K562 (cell line): ENCODE results near the gene RELL1. TPM values are rescaled to one million over a fixed set of nuclear protein-coding genes. Genes with fewer than 3 reads are reported as not detected.

Experiments
- ATAC-seq: fragments of 200-7000 bp; cut with Tn5 transposase; 3 replicates; pipeline ENCODE4 v1.9.1; 2020; ENCODE audit warnings: moderate library complexity
- BruUV-seq: library from RNA; stranded (reverse); fragments of 400-500 nt; replicated peaks from 2 replicates; lab custom pipeline; 2021; lab: Mats Ljungman, UMichigan
- CTCF ChIA-PET: fragments of 300-600 bp; formaldehyde crosslinking; extraction: SDS; loops from one replicate; lab custom pipeline; 2021; ENCODE audit warnings: low intra/inter-chr PET ratio; lab: Yijun Ruan, JAX
- POLR2A ChIA-PET: fragments of 300-600, 350-650 bp; sonication (Branson Sonifier 250); formaldehyde crosslinking; extraction: SDS; loops from one replicate; lab custom pipeline; 2021; ENCODE audit warnings: antibody characterized with exemption, inconsistent platforms; lab: Yijun Ruan, JAX
- DNase-seq, 4 experiments: peaks; one replicate each; pipeline versions ENCODE4 v3.0.0 to v3.0.0-alpha.2; 2011 to 2018; ENCODE audit warnings: low spot score in 3 of 4, mixed read lengths in 3 of 4; ENCODE audit errors: extremely low read depth in 1 of 4
- FAIRE-seq: peaks from 2 replicates; lab custom pipeline; 2011; peaks lifted over from hg19 to GRCh38; lab: Jason Lieb, UNC
- H2AFZ ChIP-seq: 2 replicates; pipeline ENCODE4 v1.6.0; 2011; ENCODE audit warnings: low read depth, low read length, control low read depth, inconsistent platforms
- H3K27ac ChIP-seq: fragments of 200-600 bp; 3 replicates; pipeline ENCODE4 v1.8.0; 2011; ENCODE audit warnings: low read depth, mild to moderate bottlenecking, control low read depth, inconsistent platforms, low read length, moderate library complexity, mixed read lengths; ENCODE audit errors: extremely low read depth
- H3K27me3 ChIP-seq, 2 experiments: fragments of 300-600 bp in 1 of 2; 2 replicates in 1 of 2; 3 replicates in 1 of 2; pipeline versions ENCODE4 v1.6.0 to v1.8.0; 2011; ENCODE audit warnings: inconsistent platforms in 2 of 2, low read length in 2 of 2, mild to moderate bottlenecking in 1 of 2, mixed read lengths in 1 of 2, moderate library complexity in 1 of 2; ENCODE audit not compliant: control insufficient read depth in 2 of 2, insufficient read depth in 2 of 2
- H3K36me3 ChIP-seq: fragments of 300-600 bp; 3 replicates; pipeline ENCODE4 v1.8.0; 2011; ENCODE audit warnings: mild to moderate bottlenecking, low read length, inconsistent platforms; ENCODE audit not compliant: control insufficient read depth, insufficient read depth
- H3K4me1 ChIP-seq, 2 experiments: fragments of 200-600 bp in 1 of 2; replicated peaks in 1 of 2; 2 replicates in 1 of 2; 3 replicates in 1 of 2; pipeline versions ENCODE4 v1.5.1 to v1.8.0; 2011; ENCODE audit warnings: inconsistent platforms in 2 of 2, low read length in 2 of 2, mild to moderate bottlenecking in 1 of 2, mixed read lengths in 1 of 2, moderate library complexity in 1 of 2; ENCODE audit not compliant: control insufficient read depth in 2 of 2, insufficient read depth in 2 of 2
- H3K4me2 ChIP-seq: 2 replicates; pipeline ENCODE4 v1.6.1; 2011; ENCODE audit warnings: low read length, control low read depth, inconsistent platforms, mixed read lengths; ENCODE audit not compliant: insufficient read depth
- H3K4me3 ChIP-seq: fragments of 200-600 bp; sonication (generic), shearing (Covaris generic); 2 replicates; pipeline ENCODE4 v1.5.1; 2016; ENCODE audit warnings: control low read depth, inconsistent platforms
- H3K79me2 ChIP-seq: fragments of 200-600 bp; 3 replicates; pipeline ENCODE4 v1.8.0; 2011; ENCODE audit warnings: low read length, inconsistent platforms; ENCODE audit not compliant: control insufficient read depth, insufficient read depth
- H3K9ac ChIP-seq, 2 experiments: 2 replicates each; pipeline versions ENCODE4 v1.6.0 to v1.6.1; 2011; ENCODE audit warnings: low read depth in 2 of 2, low read length in 2 of 2, control low read depth in 1 of 2, inconsistent platforms in 1 of 2, mild to moderate bottlenecking in 1 of 2, mixed read lengths in 1 of 2; ENCODE audit not compliant: insufficient read depth in 1 of 2
- H3K9me1 ChIP-seq: one replicate; pipeline ENCODE4 v1.6.0; 2011; ENCODE audit warnings: inconsistent platforms, mild to moderate bottlenecking, low read length, moderate library complexity; ENCODE audit not compliant: control insufficient read depth, insufficient read depth
- H3K9me3 ChIP-seq: replicated peaks from 2 replicates; pipeline ENCODE4 v1.5.1; 2011; ENCODE audit warnings: low read depth, low read length, inconsistent platforms; ENCODE audit not compliant: control insufficient read depth, insufficient read depth
- H4K20me1 ChIP-seq: replicated peaks from 2 replicates; pipeline ENCODE4 v1.6.1; 2011; ENCODE audit warnings: low read length, inconsistent platforms, mixed read lengths; ENCODE audit not compliant: control insufficient read depth, insufficient read depth
- HNRNPK ChIP-seq: fragments of 200-400 bp; formaldehyde crosslinking; IDR thresholded peaks from one replicate; pipeline ENCODE4 v1.6.1; 2018; ENCODE audit warnings: mild to moderate bottlenecking, low read depth, low read length; ENCODE audit not compliant: poor library complexity, severe bottlenecking
- MAFG ChIP-seq: fragments of 450-650 bp; conservative IDR thresholded peaks from 2 replicates; pipeline ENCODE4 v1.6.1; 2016; ENCODE audit warnings: missing genetic modification characterization, missing compliant biosample characterization
- MLLT1 ChIP-seq, 2 experiments: fragments of 450-650 bp; IDR thresholded peaks; 2 replicates each; pipeline ENCODE4 v1.6.1; 2016
- SMAD4 ChIP-seq: fragments of 250-450 bp; sonication (Bioruptor Pico); conservative IDR thresholded peaks from 2 replicates; pipeline ENCODE4 v1.8.0; 2021; ENCODE audit warnings: inconsistent platforms, mild to moderate bottlenecking, moderate library complexity
- SMC3 ChIP-seq: conservative IDR thresholded peaks from 2 replicates; pipeline ENCODE4 v1.6.1; 2011; ENCODE audit warnings: low read depth, low read length, improper control_type of control experiment; ENCODE audit not compliant: insufficient read depth
- SOX6 ChIP-seq: fragments of 450-650 bp; IDR thresholded peaks from 2 replicates; pipeline ENCODE4 v1.6.1; 2014; ENCODE audit warnings: mild to moderate bottlenecking
- ZNF316 ChIP-seq: fragments of 450-650 bp; IDR thresholded peaks from 2 replicates; pipeline ENCODE4 v1.6.1; 2016
- ZNF41 ChIP-seq: fragments of 250-450 bp; sonication (Bioruptor Pico); conservative IDR thresholded peaks from 2 replicates; pipeline ENCODE4 v1.4.0; 2020; ENCODE audit warnings: mild to moderate bottlenecking
- WGBS: fragments of 100-300 bp; shearing (Covaris generic); methylation state at CpG from one replicate; pipeline ENCODE4 v1.1.6; 2016; ENCODE audit warnings: low coverage, mixed read lengths; ENCODE audit not compliant: insufficient coverage; ENCODE audit errors: missing lambda C conversion rate; 5-methylcytosine and 5-hydroxymethylcytosine counted together
- in situ Hi-C: fragments of 300-500 bp; cut with MboI; formaldehyde crosslinking; loops from 4 replicates; pipeline ENCODE4 v1.15.0; 2018; ENCODE audit warnings: inconsistent platforms, mixed read lengths
- intact Hi-C: fragments of 100-400 bp; cut with micrococcal nuclease; formaldehyde crosslinking; loops from 2 replicates; pipeline ENCODE4 v1.14.2; 2022
- polyA plus RNA-seq, 8 experiments: library from polyadenylated mRNA; depleted of rRNA in 4 of 8; stranded (reverse) in 5 of 8; unstranded in 3 of 8; fragments of >200 nt; fragmentation: Nextera tagmentation in 2 of 8; fragmentation: Illumina TruSeq in 1 of 8; extraction: Ambion mirVana in 2 of 8; extraction: Trizol in 1 of 8; gene quantifications; 2 replicates each; pipeline versions ENCODE4 v1.2.1 to v1.2.3, GENCODE V29; 2011 to 2014; ENCODE audit warnings: inconsistent platforms in 1 of 8, missing spikeins in 1 of 8
- total RNA-seq, 7 experiments: library from RNA; depleted of rRNA in 6 of 7; stranded (reverse); fragments of >200 nt in 6 of 7; fragmentation: Illumina TruSeq in 2 of 7; extraction: Trizol in 2 of 7; gene quantifications; 2 replicates each; pipeline versions ENCODE4 v1.2.1 to v1.2.3, GENCODE V29; 2011 to 2021; ENCODE audit warnings: low replicate concordance in 1 of 7

RELL1 gene
- total and polyA plus RNA-seq, 9 of the 15 experiments (the other 6 are each of a cell fraction or from before 2014, with no cell fraction given), result 0.06 to 3.5 (median 1.7) TPM; not detected in 1

GRCh38 chr4:37623940-37624339 is 62.2 kb downstream of the RELL1 start:
- Histone ChIP-seq H3K79me2 (no peaks in the 10 kb centered on the region), H3K36me3 (no peaks in the 10 kb centered on the region), H2AFZ (no peak overlapping the region), H3K9me1 (no peaks in the 10 kb centered on the region), H3K4me1 (peaks cover 0 to 4% of the 10 kb centered on the region in 2 experiments; a peak in 2 of 5 replicates), H4K20me1 (no peaks in the 10 kb centered on the region), H3K9me3 (no peaks in the 10 kb centered on the region), H3K27me3 (peaks cover 0 to 3% of the 10 kb centered on the region in 2 experiments; a peak in 1 of 5 replicates), H3K27ac (no peak overlapping the region), H3K4me3 (no peak overlapping the region), H3K9ac (no peak overlapping the region), H3K4me2 (no peak overlapping the region)
- FAIRE-seq, result no peak
- WGBS, result 25% methylated on average over 8 of the region's 8 CpGs
- DNase-seq, result no peak
- POLR2A ChIA-PET, result no interaction called here
- intact Hi-C loops (no loop called here), in situ Hi-C loops (no loop called here)
- no TSS peak for BruUV-seq
- TF ChIP-seq MAFG (tag) (peak; percentile 24; the same call in 1 of the 2 replicates), ZNF316 (0 out of 2 replicates have a peak, but pooled peaks have one; percentile 63), MLLT1 (IDR thresholded peaks at IDR 0.05) (no peak)
- ATAC-seq, result no peak
- CTCF ChIA-PET, result no interaction called here

- H3K79me2 ChIP-seq, result no peaks in the 10 kb centered on the region
- no peaks in the 10 kb centered on the region for H3K36me3 ChIP-seq
- H3K9me3 ChIP-seq, result no peaks in the 10 kb centered on the region
- H3K27me3 ChIP-seq, result peaks cover 0 to 3% of the 10 kb centered on the region in 2 experiments; a peak in 1 of 5 replicates
- no peak for TF ChIP-seq SMAD4
- TF ChIP-seq HNRNPK, result no peak
- TF ChIP-seq SOX6, result no peak
- TF ChIP-seq ZNF41 (CRISPR knock-in tag), result no peak
- no peak for TF ChIP-seq SMC3
- TF ChIP-seq, all 486 proteins: peak for 0
- Histone ChIP-seq H3K9me1 (no peaks in the 10 kb centered on the region), H3K4me1 (no peaks in the 10 kb centered on the region), H4K20me1 (no peaks in the 10 kb centered on the region), H3K9ac (no peak overlapping the region), H2AFZ (no peak overlapping the region), H3K4me3 (no peak overlapping the region), H3K4me2 (no peak overlapping the region), H3K27ac (no peak overlapping the region)
- intact Hi-C loops, result no loop called here
- WGBS, result 40% methylated on average over 4 of the region's 4 CpGs
- BruUV-seq, result no TSS peak
- ChIA-PET CTCF (no interaction called here), POLR2A (interaction anchor here (1.1 kb wide), 1 partner anchor 9 kb away, joined by 3 read pairs; no protein-coding TSS in a partner anchor)
- no peak for ATAC-seq
- no peak for DNase-seq
- no peak for FAIRE-seq
- in situ Hi-C loops, result no loop called here
Measured at GRCh38 chr4:37623125-37623524, 63.1 kb downstream of the RELL1 start.
